HepG2 (cell line): ENCODE results near the gene TMEM187. TPM values are rescaled to one million over a fixed set of nuclear protein-coding genes. Genes with fewer than 3 reads are reported as not detected.
A peak's percentile ranks its signal among the peaks of the same experiment; 100 is the strongest.

Source experiments
- DNMT3B ChIP-seq: conservative IDR thresholded peaks from 2 replicates; pipeline ENCODE4 v1.6.1; 2016; ENCODE audit warnings: missing biosample characterization, control low read depth
- E2F1 ChIP-seq: sonication (generic); formaldehyde crosslinking; IDR thresholded peaks from 2 replicates; pipeline ENCODE4 v1.5.0; 2020; ENCODE audit warnings: missing genetic modification reagents
- GABPB1 ChIP-seq: IDR thresholded peaks from 2 replicates; pipeline ENCODE4 v1.6.1; 2016; ENCODE audit warnings: mild to moderate bottlenecking, missing genetic modification reagents, moderate library complexity, missing compliant biosample characterization
- GATAD1 ChIP-seq: IDR thresholded peaks from 2 replicates; pipeline ENCODE4 v1.6.1; 2016; ENCODE audit warnings: missing genetic modification reagents, missing compliant biosample characterization
- KAT8 ChIP-seq: IDR thresholded peaks from 2 replicates; pipeline ENCODE4 v1.6.1; 2016; ENCODE audit warnings: missing genetic modification reagents, missing compliant biosample characterization
- KLF12 ChIP-seq: sonication (generic); formaldehyde crosslinking; IDR thresholded peaks from 2 replicates; pipeline ENCODE4 v1.4.0; 2020; ENCODE audit warnings: missing genetic modification reagents, borderline replicate concordance
- NR3C1 ChIP-seq: sonication (generic); formaldehyde crosslinking; IDR thresholded peaks from 2 replicates; pipeline ENCODE4 v1.4.0; 2020; ENCODE audit warnings: missing genetic modification reagents
- RBFOX2 ChIP-seq: fragments of 200-400 bp; formaldehyde crosslinking; IDR thresholded peaks from 2 replicates; pipeline ENCODE4 v1.6.1; 2017; ENCODE audit warnings: low read depth, mild to moderate bottlenecking, low read length
- SETDB1 ChIP-seq: sonication (generic); formaldehyde crosslinking; IDR thresholded peaks from 2 replicates; pipeline ENCODE4 v1.5.1; 2020; ENCODE audit warnings: missing genetic modification reagents, mild to moderate bottlenecking, borderline replicate concordance
- SOX6 ChIP-seq, 2 experiments: fragments of 450-650 bp in 1 of 2; sonication (generic) in 1 of 2; formaldehyde crosslinking in 1 of 2; IDR thresholded peaks; 2 replicates each; pipeline versions ENCODE4 v1.4.0 to v1.6.1; 2017 to 2020; ENCODE audit warnings: antibody characterized with exemption in 1 of 2, mild to moderate bottlenecking in 1 of 2, missing genetic modification reagents in 1 of 2
- TAF1 ChIP-seq: sonication (generic); formaldehyde crosslinking; IDR thresholded peaks from 2 replicates; pipeline ENCODE4 v1.4.0; 2020; ENCODE audit warnings: missing genetic modification reagents
- TARDBP ChIP-seq: sonication (generic); formaldehyde crosslinking; IDR thresholded peaks from 2 replicates; pipeline ENCODE4 v1.8.0; 2022; ENCODE audit warnings: mild to moderate bottlenecking, missing genetic modification reagents
- USF2 ChIP-seq, 2 experiments: sonication (generic) in 1 of 2; formaldehyde crosslinking in 1 of 2; IDR thresholded peaks; 2 replicates each; pipeline versions ENCODE4 v1.5.1 to v1.6.1; 2011 to 2020; ENCODE audit warnings: borderline replicate concordance in 1 of 2, low read depth in 1 of 2, low read length in 1 of 2, mild to moderate bottlenecking in 1 of 2, missing genetic modification reagents in 1 of 2, moderate library complexity in 1 of 2
- ZBTB2 ChIP-seq: sonication (generic); formaldehyde crosslinking; IDR thresholded peaks from 2 replicates; pipeline ENCODE4 v1.8.0; 2022; ENCODE audit warnings: low read depth, missing genetic modification reagents
- ZNF639 ChIP-seq: conservative IDR thresholded peaks from 2 replicates; pipeline ENCODE4 v1.6.1; 2018; ENCODE audit warnings: missing genetic modification reagents
- ZNF646 ChIP-seq: sonication (generic); formaldehyde crosslinking; IDR thresholded peaks from 2 replicates; pipeline ENCODE4 v1.9.0; 2021; ENCODE audit warnings: mild to moderate bottlenecking, missing genetic modification reagents
- ZZZ3 ChIP-seq: sonication (generic); formaldehyde crosslinking; IDR thresholded peaks from 2 replicates; pipeline ENCODE4 v1.4.0; 2020; ENCODE audit warnings: missing genetic modification reagents, mild to moderate bottlenecking, borderline replicate concordance
- polyA plus RNA-seq, 8 experiments: library from polyadenylated mRNA; depleted of rRNA in 3 of 8; stranded (reverse) in 7 of 8; unstranded in 1 of 8; fragments of >200 nt; fragmentation: Illumina TruSeq in 4 of 8; extraction: Trizol in 4 of 8; gene quantifications; 2 replicates each; pipeline versions ENCODE4 v1.2.1 to v1.2.3, GENCODE V29; 2011 to 2016; ENCODE audit warnings: low read depth in 4 of 8, missing spikeins in 1 of 8, mixed read lengths in 1 of 8; ENCODE audit not compliant: insufficient read depth in 1 of 8
- total RNA-seq, 5 experiments: library from RNA; depleted of rRNA; stranded (reverse); fragments of >200 nt; fragmentation: Illumina TruSeq; extraction: Trizol; gene quantifications; 2 replicates each; pipeline ENCODE4 v1.2.3, GENCODE V29; 2016; ENCODE audit warnings: low read depth in 1 of 5

The TMEM187 gene
- total and polyA plus RNA-seq, 2 of the 13 experiments (the other 11 are each of a cell fraction or from before 2014, with no cell fraction given), result 2.2 to 6.2 TPM

- peak; percentile 90 for TF ChIP-seq GABPB1
- no peak for TF ChIP-seq KLF12 (CRISPR knock-in tag)
- no peak for TF ChIP-seq USF2 (IDR thresholded peaks at IDR 0.05; ENCODE audit: low read depth, low read length)
- TF ChIP-seq USF2 (CRISPR knock-in tag; IDR thresholded peaks at IDR 0.05; ENCODE audit: borderline replicate concordance), result no peak
- peak; percentile 72 for TF ChIP-seq RBFOX2
- TF ChIP-seq ZNF646 (CRISPR knock-in tag), result no peak
- TF ChIP-seq ZBTB2 (CRISPR knock-in tag), result peak; percentile 88
- no peak for TF ChIP-seq E2F1 (CRISPR knock-in tag)
- TF ChIP-seq NR3C1 (CRISPR knock-in tag), result no peak
- peak; percentile 57 for TF ChIP-seq TAF1 (CRISPR knock-in tag)
- TF ChIP-seq DNMT3B (CRISPR knock-in tag), result no peak
- peak; percentile 32; the same call in 1 of the 2 replicates for TF ChIP-seq KAT8 (CRISPR knock-in tag)
- TF ChIP-seq SETDB1, result no peak
- TF ChIP-seq SOX6 (IDR thresholded peaks at IDR 0.05), result no peak
- TF ChIP-seq SOX6 (CRISPR knock-in tag; IDR thresholded peaks at IDR 0.05), result no peak
- TF ChIP-seq GATAD1 (CRISPR knock-in tag), result 0 out of 2 replicates have a peak, but pooled peaks have one; percentile 38
- TF ChIP-seq ZZZ3 (CRISPR knock-in tag), result no peak
- peak; percentile 28; the same call in 1 of the 2 replicates for TF ChIP-seq TARDBP (CRISPR knock-in tag)
- TF ChIP-seq ZNF639 (CRISPR knock-in tag), result peak; percentile 83; the same call in 1 of the 2 replicates
Measured at GRCh38 chrX:153971124-153971449, 1.5 kb upstream of the TMEM187 start (continued).
